Mammary epithelial cell (primary cell): ENCODE data around the gene PLA2G4E.

Experiments used
- EZH2 ChIP-seq: IDR thresholded peaks from 2 replicates; pipeline ENCODE4 v1.6.1; 2012; ENCODE audit warnings: low read length, inconsistent platforms, borderline replicate concordance
- TF ChIP-seq, protein P1 (sequence below), 2 donors: IDR thresholded peaks in 1 of 2; conservative IDR thresholded peaks in 1 of 2; 2 replicates each; pipeline ENCODE4 v1.5.1; 2011 to 2012; ENCODE audit warnings: inconsistent platforms in 2 of 2, low read length in 2 of 2, mild to moderate bottlenecking in 2 of 2, control low read depth in 1 of 2, low read depth in 1 of 2; ENCODE audit not compliant: insufficient read depth in 1 of 2; ENCODE audit errors: extremely low read depth in 1 of 2

DNA sequence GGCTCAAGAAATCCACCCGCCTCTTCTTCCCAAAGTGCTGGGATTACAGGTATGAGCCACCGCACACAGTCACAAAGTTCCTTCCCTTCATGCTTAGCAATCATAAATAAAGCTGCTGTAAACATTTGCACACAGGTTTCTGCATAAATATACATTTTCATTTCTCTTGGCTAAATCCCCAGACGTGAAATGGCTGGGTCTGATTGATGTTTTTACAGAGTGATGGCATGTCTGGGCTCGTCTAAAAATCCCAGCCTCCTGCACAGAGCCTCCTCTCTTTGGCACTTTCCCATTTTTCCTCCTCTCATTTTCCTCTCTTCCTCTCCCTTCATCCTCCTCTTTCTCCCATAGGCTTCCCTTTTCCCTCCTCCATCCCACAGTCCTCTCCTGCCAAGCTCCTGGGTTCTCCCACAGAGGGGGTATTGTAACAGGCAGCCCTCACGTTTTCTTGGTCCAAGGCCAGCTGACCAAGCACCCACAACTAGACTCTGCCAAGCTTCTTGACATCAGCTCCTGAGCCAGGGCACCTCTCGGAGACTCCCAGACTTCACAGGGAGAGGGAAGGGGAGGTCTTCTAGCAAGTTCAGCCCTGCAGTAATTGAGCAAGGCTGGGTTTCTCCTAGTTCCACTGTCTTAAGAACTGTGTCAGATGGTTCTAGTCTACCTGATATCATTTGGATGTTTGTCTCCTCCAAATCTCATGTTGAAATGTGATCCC lies 10.5 kb upstream of the PLA2G4E start:
- TF ChIP-seq, protein P1, sequence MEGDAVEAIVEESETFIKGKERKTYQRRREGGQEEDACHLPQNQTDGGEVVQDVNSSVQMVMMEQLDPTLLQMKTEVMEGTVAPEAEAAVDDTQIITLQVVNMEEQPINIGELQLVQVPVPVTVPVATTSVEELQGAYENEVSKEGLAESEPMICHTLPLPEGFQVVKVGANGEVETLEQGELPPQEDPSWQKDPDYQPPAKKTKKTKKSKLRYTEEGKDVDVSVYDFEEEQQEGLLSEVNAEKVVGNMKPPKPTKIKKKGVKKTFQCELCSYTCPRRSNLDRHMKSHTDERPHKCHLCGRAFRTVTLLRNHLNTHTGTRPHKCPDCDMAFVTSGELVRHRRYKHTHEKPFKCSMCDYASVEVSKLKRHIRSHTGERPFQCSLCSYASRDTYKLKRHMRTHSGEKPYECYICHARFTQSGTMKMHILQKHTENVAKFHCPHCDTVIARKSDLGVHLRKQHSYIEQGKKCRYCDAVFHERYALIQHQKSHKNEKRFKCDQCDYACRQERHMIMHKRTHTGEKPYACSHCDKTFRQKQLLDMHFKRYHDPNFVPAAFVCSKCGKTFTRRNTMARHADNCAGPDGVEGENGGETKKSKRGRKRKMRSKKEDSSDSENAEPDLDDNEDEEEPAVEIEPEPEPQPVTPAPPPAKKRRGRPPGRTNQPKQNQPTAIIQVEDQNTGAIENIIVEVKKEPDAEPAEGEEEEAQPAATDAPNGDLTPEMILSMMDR (conservative IDR thresholded peaks at IDR 0.05 in 1 of 2, IDR thresholded peaks at IDR 0.05 in 1 of 2; ENCODE audit: extremely low read depth in 1 of 2, insufficient read depth in 1 of 2, low read depth in 1 of 2, low read length in 2 of 2) = no peak
- TF ChIP-seq EZH2 = no peak
